ENCODE data around the gene CRISPLD2. TPM values are rescaled to one million over a fixed set of nuclear protein-coding genes. Genes with fewer than 3 reads are reported as not detected.

CRISPLD2 gene, protein sequence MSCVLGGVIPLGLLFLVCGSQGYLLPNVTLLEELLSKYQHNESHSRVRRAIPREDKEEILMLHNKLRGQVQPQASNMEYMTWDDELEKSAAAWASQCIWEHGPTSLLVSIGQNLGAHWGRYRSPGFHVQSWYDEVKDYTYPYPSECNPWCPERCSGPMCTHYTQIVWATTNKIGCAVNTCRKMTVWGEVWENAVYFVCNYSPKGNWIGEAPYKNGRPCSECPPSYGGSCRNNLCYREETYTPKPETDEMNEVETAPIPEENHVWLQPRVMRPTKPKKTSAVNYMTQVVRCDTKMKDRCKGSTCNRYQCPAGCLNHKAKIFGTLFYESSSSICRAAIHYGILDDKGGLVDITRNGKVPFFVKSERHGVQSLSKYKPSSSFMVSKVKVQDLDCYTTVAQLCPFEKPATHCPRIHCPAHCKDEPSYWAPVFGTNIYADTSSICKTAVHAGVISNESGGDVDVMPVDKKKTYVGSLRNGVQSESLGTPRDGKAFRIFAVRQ
- under 1 TPM; 0.19 to 0.41 TPM for total RNA-seq

- Mint-ChIP-seq H3K4me3 (peak within 1 kb of the TSS; percentile 30), H3K9me3 (no peaks in the 10 kb centered on the region), H3K36me3 (no peaks in the 10 kb centered on the region), H3K4me1 (ENCODE audit: low read depth) (peaks cover 11% of the 10 kb centered on the region), H3K27ac (no peak within 1 kb of the TSS), H3K27me3 (peaks cover 21% of the 10 kb centered on the region)
- ChIA-PET POLR2A (interaction anchor here (0.6 kb wide), 1 partner anchor 123 kb away, joined by 3 read pairs; no protein-coding TSS in a partner anchor), CTCF (interaction anchor here (0.8 to 1.7 kb wide), 5 partner anchors 9 to 81 kb away, joined by 3 to 8 read pairs (median 3); no protein-coding TSS in a partner anchor)
- intact Hi-C loops (cut with micrococcal nuclease) = no loop called here
- DNase-seq = peak; percentile 90
Measured at GRCh38 chr16:84819644-84820304, at the start of gene CRISPLD2. Gene CRISPLD2, plus strand, starts transcription at chr16:84819985. Its CDS starts 18,511 bp downstream, at chr16:84838496.

DNA sequence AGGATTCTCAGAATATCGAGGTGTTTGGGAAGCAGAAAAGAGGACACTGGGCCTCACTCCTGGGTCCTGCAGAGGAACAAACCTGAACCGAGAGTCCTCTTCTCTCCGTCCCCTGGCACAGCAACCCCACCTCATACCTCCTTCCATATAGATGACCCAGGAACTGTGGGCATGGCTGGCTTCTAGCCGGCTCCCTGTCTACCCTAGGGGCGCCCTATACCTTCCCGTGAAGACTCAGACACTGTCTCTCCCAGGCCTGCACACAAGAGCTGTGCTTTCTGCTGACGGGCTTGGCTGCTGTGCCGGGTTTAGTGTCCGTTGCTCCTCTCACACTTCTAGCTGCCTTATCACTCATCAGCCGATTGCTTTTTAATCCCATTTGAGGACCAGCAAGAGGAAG is 46.5 kb upstream of the CRISPLD2 start:
- Mint-ChIP-seq H3K27ac (no peak overlapping the region), H3K9me3 (no peaks in the 10 kb centered on the region), H3K4me1 (ENCODE audit: low read depth) (peaks cover 20% of the 10 kb centered on the region), H3K4me3 (no peak overlapping the region), H3K27me3 (no peaks in the 10 kb centered on the region), H3K36me3 (peaks cover 46% of the 10 kb centered on the region)
- ChIA-PET CTCF (interaction anchor here (0.5 to 5.6 kb wide), 4 partner anchors 19 to 178 kb away, joined by 3 to 35 read pairs (median 8); no protein-coding TSS in a partner anchor), POLR2A (no interaction called here)
- intact Hi-C loops (cut with micrococcal nuclease) = no loop called here
- DNase-seq = no peak

DNA sequence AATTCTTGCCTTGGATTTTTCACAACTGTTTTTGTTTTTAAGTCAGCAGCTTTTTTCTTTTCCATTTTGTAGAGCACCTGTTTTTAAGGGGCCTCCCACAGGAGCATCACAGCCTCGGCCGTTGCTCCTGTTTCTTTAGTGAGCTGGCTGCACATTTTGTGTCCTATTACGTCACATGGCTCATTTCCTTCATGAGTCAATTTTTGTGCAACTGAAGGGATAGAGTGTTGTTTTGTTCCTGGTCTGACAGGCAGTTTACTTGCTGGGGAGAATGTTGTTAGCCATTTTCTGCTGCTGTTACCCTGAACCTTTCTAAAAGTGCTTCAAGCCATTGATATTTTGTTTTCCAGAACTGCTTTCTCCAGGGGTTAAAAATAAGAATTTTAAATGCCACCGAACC is 45.0 kb upstream of the CRISPLD2 start:
- intact Hi-C loops (cut with micrococcal nuclease) = no loop called here
- POLR2A ChIA-PET = no interaction called here
- Mint-ChIP-seq H3K27ac (peak overlapping the region; percentile 47), H3K27me3 (no peaks in the 10 kb centered on the region), H3K9me3 (no peaks in the 10 kb centered on the region), H3K4me1 (ENCODE audit: low read depth) (peaks cover 8% of the 10 kb centered on the region), H3K36me3 (peaks cover 43% of the 10 kb centered on the region), H3K4me3 (no peak overlapping the region)
- CTCF ChIA-PET = no interaction called here
- DNase-seq = no peak

DNA sequence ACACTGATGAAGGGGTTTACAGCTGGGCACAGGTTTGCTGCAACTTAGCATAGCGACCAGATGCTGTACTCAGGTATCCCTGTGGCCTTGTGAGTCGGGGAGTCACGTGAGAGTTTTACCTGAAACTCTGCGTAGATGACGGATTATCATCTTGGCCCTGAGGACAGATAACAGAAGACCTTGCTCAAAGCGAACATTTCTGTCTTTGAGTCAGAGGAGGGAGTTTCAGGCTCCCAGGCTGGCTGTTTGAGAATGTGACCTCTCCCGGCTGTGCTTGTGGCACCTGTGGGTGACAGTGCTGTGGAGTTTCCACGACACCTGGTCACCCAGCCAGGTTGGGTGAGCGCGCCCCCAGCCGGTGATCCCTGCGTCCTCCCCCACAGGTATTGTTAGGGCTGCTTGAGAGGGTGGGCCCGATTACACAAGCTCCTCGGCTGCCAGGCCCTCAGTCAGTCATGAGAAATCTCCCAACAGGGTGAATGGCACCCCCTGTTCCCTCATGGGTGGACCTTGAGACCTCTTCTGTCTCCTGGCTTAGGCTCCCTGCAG is 44.4 kb upstream of the CRISPLD2 start:
- POLR2A ChIA-PET = no interaction called here
- Mint-ChIP-seq H3K4me1 (ENCODE audit: low read depth) (peaks cover 8% of the 10 kb centered on the region), H3K9me3 (no peaks in the 10 kb centered on the region), H3K4me3 (no peak overlapping the region), H3K27ac (peak overlapping the region; percentile 47), H3K27me3 (no peaks in the 10 kb centered on the region), H3K36me3 (peaks cover 45% of the 10 kb centered on the region)
- CTCF ChIA-PET = no interaction called here
- intact Hi-C loops (cut with micrococcal nuclease) = no loop called here
- DNase-seq = peak; percentile 20

DNA sequence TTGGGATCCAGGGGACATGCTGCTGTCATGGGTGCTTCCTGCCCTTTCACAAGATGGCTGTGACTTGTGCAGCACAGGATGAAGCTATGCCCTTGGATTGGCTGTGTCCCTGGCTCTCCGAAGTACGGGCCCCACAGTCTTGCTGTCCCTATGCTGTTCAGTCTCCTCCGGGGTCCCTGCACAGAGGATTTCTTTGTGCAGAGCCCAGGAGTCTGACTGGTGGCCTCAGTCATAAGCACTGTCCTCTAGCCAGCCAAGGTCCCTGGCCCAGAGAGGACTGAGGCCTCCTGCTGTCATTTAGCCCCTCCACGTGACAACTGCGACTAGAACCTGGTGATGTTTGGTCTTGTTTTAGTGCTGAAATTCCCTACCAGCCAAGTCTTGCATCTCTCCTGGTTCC is 42.4 kb upstream of the CRISPLD2 start:
- ChIA-PET POLR2A (no interaction called here), CTCF (interaction anchor here (0.6 to 0.7 kb wide), 2 partner anchors 51 to 164 kb away, joined by 3 to 6 read pairs; no protein-coding TSS in a partner anchor)
- intact Hi-C loops (cut with micrococcal nuclease) = no loop called here
- Mint-ChIP-seq H3K27ac (no peak overlapping the region), H3K4me3 (no peak overlapping the region), H3K4me1 (ENCODE audit: low read depth) (peaks cover 8% of the 10 kb centered on the region), H3K36me3 (peaks cover 46% of the 10 kb centered on the region), H3K9me3 (no peaks in the 10 kb centered on the region), H3K27me3 (no peaks in the 10 kb centered on the region)
- DNase-seq = no peak

DNA sequence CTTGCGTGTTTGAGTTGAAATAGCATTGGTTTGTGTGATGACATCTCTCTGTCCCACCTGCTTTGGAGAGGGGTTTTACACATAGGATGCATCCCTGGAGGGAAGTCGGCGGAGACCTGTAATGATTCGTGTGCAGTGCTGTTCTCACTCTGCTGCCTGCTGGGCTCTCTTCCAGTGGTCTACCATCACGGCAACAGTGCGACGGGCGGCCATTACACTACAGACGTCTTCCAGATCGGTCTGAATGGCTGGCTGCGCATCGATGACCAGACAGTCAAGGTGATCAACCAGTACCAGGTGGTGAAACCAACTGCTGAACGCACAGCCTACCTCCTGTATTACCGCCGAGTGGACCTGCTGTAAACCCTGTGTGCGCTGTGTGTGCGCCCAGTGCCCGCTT is 41.1 kb upstream of the CRISPLD2 start:
- ChIA-PET CTCF (no interaction called here), POLR2A (no interaction called here)
- no peak for DNase-seq
- no peak overlapping the region for H3K4me3 Mint-ChIP-seq
- no peaks in the 10 kb centered on the region for H3K27me3 Mint-ChIP-seq
- H3K36me3 Mint-ChIP-seq = peaks cover 40% of the 10 kb centered on the region
- no peaks in the 10 kb centered on the region for H3K9me3 Mint-ChIP-seq
- peaks cover 8% of the 10 kb centered on the region for H3K4me1 Mint-ChIP-seq (ENCODE audit: low read depth)
- no peak overlapping the region for H3K27ac Mint-ChIP-seq
- intact Hi-C loops (cut with micrococcal nuclease) = no loop called here

DNA sequence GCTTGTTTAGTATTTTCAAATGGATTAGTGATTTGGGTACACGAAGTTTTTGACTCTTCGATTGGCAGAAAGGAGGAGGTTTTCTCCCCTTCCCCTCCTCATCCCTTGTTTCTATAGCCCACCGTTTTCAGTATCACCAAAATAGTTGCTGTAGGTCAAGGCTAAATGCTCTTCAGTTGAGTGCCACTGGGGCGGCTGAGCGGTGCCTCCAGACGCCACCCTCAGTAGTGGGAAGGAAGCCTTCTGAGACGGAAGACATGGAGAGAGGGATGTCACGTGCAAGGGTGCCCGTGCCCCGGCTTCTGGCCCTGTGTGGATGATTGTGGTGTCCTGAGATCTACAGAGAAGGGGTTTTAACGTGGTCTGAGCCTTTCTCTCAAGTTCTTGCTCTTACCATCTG is 39.7 kb upstream of the CRISPLD2 start:
- no peak for DNase-seq
- Mint-ChIP-seq H3K4me1 (ENCODE audit: low read depth) (peaks cover 4% of the 10 kb centered on the region), H3K27ac (no peak overlapping the region), H3K9me3 (no peaks in the 10 kb centered on the region), H3K4me3 (no peak overlapping the region), H3K27me3 (no peaks in the 10 kb centered on the region), H3K36me3 (peaks cover 34% of the 10 kb centered on the region)
- ChIA-PET POLR2A (no interaction called here), CTCF (interaction anchor here (1.2 kb wide), 1 partner anchor 26 kb away, joined by 6 read pairs; no protein-coding TSS in a partner anchor)
- intact Hi-C loops (cut with micrococcal nuclease) = no loop called here

GRCh38 chr16:84780544-84781376 is 39.0 kb upstream of the CRISPLD2 start:
- POLR2A ChIA-PET = no interaction called here
- Mint-ChIP-seq H3K36me3 (peaks cover 28% of the 10 kb centered on the region), H3K27ac (no peak overlapping the region)

GRCh38 chr16:84782846-84783245 is 36.9 kb upstream of the CRISPLD2 start:
- CTCF ChIA-PET = no interaction called here
- Mint-ChIP-seq H3K27ac (no peak overlapping the region), H3K36me3 (peaks cover 19% of the 10 kb centered on the region), H3K9me3 (no peaks in the 10 kb centered on the region), H3K27me3 (no peaks in the 10 kb centered on the region), H3K4me3 (no peak overlapping the region), H3K4me1 (ENCODE audit: low read depth) (no peaks in the 10 kb centered on the region)
- no peak for DNase-seq
- intact Hi-C loops (cut with micrococcal nuclease) = no loop called here
- POLR2A ChIA-PET = no interaction called here

More at GRCh38 chr16:84780544-84781376, 39.0 kb upstream of the CRISPLD2 start:
- intact Hi-C loops (cut with micrococcal nuclease) = no loop called here
- Mint-ChIP-seq H3K4me1 (ENCODE audit: low read depth) (peaks cover under 1% of the 10 kb centered on the region), H3K4me3 (no peak overlapping the region), H3K9me3 (no peaks in the 10 kb centered on the region), H3K27me3 (no peaks in the 10 kb centered on the region)
- DNase-seq = no peak
- CTCF ChIA-PET = interaction anchor here (1.2 to 1.5 kb wide), 2 partner anchors 27 to 42 kb away, joined by 6 read pairs; no protein-coding TSS in a partner anchor

- ChIA-PET POLR2A (no interaction called here), CTCF (no interaction called here)
- Mint-ChIP-seq H3K4me3 (no peak overlapping the region), H3K27ac (no peak overlapping the region), H3K4me1 (ENCODE audit: low read depth) (no peaks in the 10 kb centered on the region), H3K27me3 (no peaks in the 10 kb centered on the region), H3K9me3 (no peaks in the 10 kb centered on the region), H3K36me3 (no peaks in the 10 kb centered on the region)
- intact Hi-C loops (cut with micrococcal nuclease) = no loop called here
- no peak for DNase-seq
Measured at GRCh38 chr16:84785843-84786581, 33.8 kb upstream of the CRISPLD2 start.

- H3K4me3 Mint-ChIP-seq = no peak overlapping the region
- H3K4me1 Mint-ChIP-seq (ENCODE audit: low read depth) = no peaks in the 10 kb centered on the region
- POLR2A ChIA-PET = no interaction called here
- CTCF ChIA-PET = no interaction called here
- intact Hi-C loops (cut with micrococcal nuclease) = no loop called here
- no peak for DNase-seq
- H3K36me3 Mint-ChIP-seq = no peaks in the 10 kb centered on the region
- H3K27ac Mint-ChIP-seq = no peak overlapping the region
- no peaks in the 10 kb centered on the region for H3K9me3 Mint-ChIP-seq
- H3K27me3 Mint-ChIP-seq = no peaks in the 10 kb centered on the region
Measured at GRCh38 chr16:84786605-84787262, 33.1 kb upstream of the CRISPLD2 start.

Data from activated CD4-positive, alpha-beta memory T cell treated with anti-CD3 and anti-CD28 coated beads for 36 hours (primary cell).